ENCODE measurements around the gene HSF4.
A peak's percentile ranks its signal among the peaks of the same experiment; 100 is the strongest.
"Not testable (repeated sequence)": the region's sequence is repeated elsewhere in the genome, so short reads cannot be mapped to it uniquely, and the experiment has no call there.

HSF4 gene, protein sequence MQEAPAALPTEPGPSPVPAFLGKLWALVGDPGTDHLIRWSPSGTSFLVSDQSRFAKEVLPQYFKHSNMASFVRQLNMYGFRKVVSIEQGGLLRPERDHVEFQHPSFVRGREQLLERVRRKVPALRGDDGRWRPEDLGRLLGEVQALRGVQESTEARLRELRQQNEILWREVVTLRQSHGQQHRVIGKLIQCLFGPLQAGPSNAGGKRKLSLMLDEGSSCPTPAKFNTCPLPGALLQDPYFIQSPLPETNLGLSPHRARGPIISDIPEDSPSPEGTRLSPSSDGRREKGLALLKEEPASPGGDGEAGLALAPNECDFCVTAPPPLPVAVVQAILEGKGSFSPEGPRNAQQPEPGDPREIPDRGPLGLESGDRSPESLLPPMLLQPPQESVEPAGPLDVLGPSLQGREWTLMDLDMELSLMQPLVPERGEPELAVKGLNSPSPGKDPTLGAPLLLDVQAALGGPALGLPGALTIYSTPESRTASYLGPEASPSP

DNA sequence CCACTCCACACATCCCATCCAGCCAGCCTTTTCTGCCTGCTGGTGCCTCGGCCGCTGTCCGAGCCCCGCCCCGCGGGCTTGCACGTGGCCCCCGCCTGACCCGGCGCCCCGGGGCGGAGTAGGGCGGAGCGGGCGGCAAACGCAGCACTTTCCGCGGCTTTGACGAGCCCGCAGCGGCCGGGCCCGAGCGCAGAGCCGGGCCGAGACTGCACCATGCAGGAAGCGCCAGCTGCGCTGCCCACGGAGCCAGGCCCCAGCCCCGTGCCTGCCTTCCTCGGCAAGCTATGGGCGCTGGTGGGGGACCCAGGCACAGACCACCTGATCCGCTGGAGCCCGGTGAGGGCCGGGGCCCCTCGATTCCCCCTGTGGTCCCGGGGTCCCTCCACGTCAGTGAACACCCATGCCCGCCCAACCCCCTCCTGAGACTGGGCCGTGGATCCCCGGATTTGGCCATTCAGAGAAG is at the start of gene HSF4:
TSS of gene HSF4 (plus strand) at position 147 of the 463 bp plus-strand sequence. CDS start at position 214, 67 bp downstream.
- H3K4me1 ChIP-seq (ENCODE audit: control insufficient read depth, insufficient read depth, low read length): peaks cover 24% of the 10 kb centered on the region
- H3K36me3 ChIP-seq (ENCODE audit: control insufficient read depth, insufficient read depth, low read length, severe bottlenecking): no peaks in the 10 kb centered on the region
- peak within 1 kb of the TSS; percentile 37 for H3K4me3 ChIP-seq (ENCODE audit: low read length)
- peaks cover 5% of the 10 kb centered on the region for H3K27me3 ChIP-seq (replicated peaks; ENCODE audit: control insufficient read depth, insufficient read depth, low read length)
- H3K9me3 ChIP-seq (ENCODE audit: control insufficient read depth, low read length): no peaks in the 10 kb centered on the region
- DNase-seq (ENCODE audit: low read depth): peak; percentile 48
- H3K9ac ChIP-seq (ENCODE audit: low read length): peak within 1 kb of the TSS; percentile 73

DNA sequence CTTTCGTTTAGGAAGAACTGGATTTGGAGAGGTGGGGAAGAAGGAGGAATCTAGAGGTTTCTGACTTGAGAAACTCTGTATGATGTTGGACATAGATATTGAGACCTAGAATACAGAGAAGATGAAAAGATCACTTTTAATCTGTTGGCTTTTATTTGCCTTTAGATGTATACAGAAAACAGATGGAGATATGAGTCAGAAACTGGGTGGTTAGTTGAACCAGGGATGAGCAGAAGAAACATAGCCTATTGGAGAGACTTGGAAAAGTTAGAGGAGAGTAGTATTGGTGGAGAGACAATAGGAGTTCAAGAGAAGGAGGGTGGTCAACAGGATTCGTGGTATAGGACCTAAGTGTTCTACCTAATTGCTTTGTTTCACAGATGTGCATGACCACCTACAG is 49.8 kb upstream of the HSF4 start:
- H3K4me1 ChIP-seq (ENCODE audit: control insufficient read depth, insufficient read depth, low read length): peaks cover 12% of the 10 kb centered on the region
- no peak overlapping the region for H3K9ac ChIP-seq (ENCODE audit: low read length)
- H3K36me3 ChIP-seq (ENCODE audit: control insufficient read depth, insufficient read depth, low read length, severe bottlenecking): peaks cover under 1% of the 10 kb centered on the region
- H3K9me3 ChIP-seq (ENCODE audit: control insufficient read depth, low read length): no peaks in the 10 kb centered on the region
- H3K27me3 ChIP-seq (replicated peaks; ENCODE audit: control insufficient read depth, insufficient read depth, low read length): no peaks in the 10 kb centered on the region
- H3K4me3 ChIP-seq (ENCODE audit: low read length): no peak overlapping the region
- DNase-seq (ENCODE audit: low read depth): no peak

DNA sequence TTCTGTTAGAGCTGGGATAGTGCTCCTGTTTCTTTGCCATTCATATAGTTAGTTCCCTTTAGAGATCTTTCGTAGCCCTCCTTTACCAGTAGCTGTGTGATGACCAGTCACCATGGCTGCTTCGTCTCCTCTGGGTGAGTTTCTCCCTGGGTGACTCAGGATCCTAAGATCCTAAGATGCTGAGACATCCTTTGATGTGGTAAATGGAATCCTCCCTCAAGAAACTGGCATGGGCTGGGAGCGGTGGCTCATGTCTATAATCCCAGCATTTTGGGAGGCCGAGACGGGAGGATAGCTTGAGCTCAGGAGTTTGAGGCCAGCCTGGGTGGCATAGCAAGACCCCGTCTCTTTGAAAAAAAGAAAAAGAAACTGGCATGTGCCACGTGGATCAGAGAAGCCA is 48.9 kb upstream of the HSF4 start:
- peaks cover 9% of the 10 kb centered on the region for H3K36me3 ChIP-seq (ENCODE audit: control insufficient read depth, insufficient read depth, low read length, severe bottlenecking)
- H3K9ac ChIP-seq (ENCODE audit: low read length): no peak overlapping the region
- H3K4me3 ChIP-seq (ENCODE audit: low read length): no peak overlapping the region
- peak; percentile 62 for DNase-seq (ENCODE audit: low read depth)
- H3K9me3 ChIP-seq (ENCODE audit: control insufficient read depth, low read length): no peaks in the 10 kb centered on the region
- no peaks in the 10 kb centered on the region for H3K27me3 ChIP-seq (replicated peaks; ENCODE audit: control insufficient read depth, insufficient read depth, low read length)
- H3K4me1 ChIP-seq (ENCODE audit: control insufficient read depth, insufficient read depth, low read length): peaks cover 7% of the 10 kb centered on the region

DNA sequence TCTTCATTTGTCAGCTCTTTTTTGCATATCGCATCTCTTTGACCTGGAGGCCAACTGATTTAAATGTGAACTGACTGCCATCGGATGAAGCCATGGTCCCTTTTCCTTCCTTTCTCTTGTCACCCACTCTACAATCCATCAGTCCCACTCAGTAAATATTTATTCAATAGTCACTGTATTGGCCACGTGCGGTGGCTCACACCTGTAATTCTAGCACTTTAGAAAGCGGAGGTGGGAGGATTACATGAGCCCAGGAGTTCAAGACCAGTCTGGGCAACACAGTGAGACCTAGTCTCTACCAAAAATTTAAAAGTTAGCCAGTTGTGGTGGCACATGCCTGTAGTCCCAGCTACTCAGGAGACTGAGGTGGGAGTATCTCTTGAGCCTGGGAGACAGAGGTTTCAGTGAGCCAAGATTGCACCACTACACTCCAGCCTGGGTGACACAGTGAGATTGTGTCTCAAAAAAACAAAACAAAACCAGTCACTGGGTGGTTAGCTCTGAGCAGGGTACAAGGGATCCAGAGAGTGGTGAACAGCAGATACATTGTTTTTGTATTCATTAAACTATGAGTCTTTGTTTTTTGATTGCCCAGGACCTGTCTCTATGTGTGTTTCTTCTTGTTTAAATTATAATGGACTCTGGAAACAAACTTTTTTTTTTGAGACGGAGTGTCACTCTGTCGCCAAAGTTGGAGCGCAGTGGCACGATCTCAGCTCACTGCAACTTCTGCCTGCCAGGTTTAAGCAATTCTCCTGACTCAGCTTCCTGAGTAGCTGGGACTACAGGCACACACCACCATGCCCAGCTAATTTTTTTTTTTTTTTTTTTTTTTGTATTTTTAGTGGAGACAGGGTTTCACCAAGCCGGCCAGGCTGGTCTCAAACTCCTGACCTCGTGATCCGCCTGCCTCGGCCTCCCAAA is 47.9 kb upstream of the HSF4 start:
- no peak for DNase-seq (ENCODE audit: low read depth)
- Histone ChIP-seq H3K9ac (ENCODE audit: low read length) (no peak overlapping the region), H3K36me3 (ENCODE audit: control insufficient read depth, insufficient read depth, low read length, severe bottlenecking) (peaks cover 16% of the 10 kb centered on the region), H3K27me3 (replicated peaks; ENCODE audit: control insufficient read depth, insufficient read depth, low read length) (no peaks in the 10 kb centered on the region), H3K4me3 (ENCODE audit: low read length) (no peak overlapping the region), H3K9me3 (ENCODE audit: control insufficient read depth, low read length) (no peaks in the 10 kb centered on the region), H3K4me1 (ENCODE audit: control insufficient read depth, insufficient read depth, low read length) (no peaks in the 10 kb centered on the region)

DNA sequence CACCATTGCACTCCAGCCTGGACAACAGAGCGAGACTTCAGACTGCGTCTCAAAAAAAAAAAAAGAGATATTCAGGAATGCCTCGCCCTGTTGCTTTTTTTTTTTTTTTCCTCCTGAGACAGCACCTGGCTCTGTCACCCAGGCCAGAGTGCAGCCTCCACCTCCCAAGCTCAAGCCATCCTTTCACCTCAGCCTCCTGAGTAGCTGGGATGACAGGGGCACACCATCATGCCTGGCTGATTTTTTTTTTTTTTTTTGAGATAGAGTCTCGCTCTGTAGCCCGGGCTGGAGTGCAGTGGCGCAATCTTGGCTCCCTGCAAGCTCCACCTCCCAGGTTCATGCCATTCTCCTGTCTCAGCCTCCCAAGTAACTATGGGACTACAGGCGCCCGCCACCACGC is 46.8 kb upstream of the HSF4 start:
- Histone ChIP-seq H3K27me3 (replicated peaks; ENCODE audit: control insufficient read depth, insufficient read depth, low read length) (no peaks in the 10 kb centered on the region), H3K9ac (ENCODE audit: low read length) (no peak overlapping the region), H3K4me1 (ENCODE audit: control insufficient read depth, insufficient read depth, low read length) (no peaks in the 10 kb centered on the region), H3K4me3 (ENCODE audit: low read length) (no peak overlapping the region), H3K36me3 (ENCODE audit: control insufficient read depth, insufficient read depth, low read length, severe bottlenecking) (peaks cover 27% of the 10 kb centered on the region), H3K9me3 (ENCODE audit: control insufficient read depth, low read length) (no peaks in the 10 kb centered on the region)
- DNase-seq (ENCODE audit: low read depth): no peak

DNA sequence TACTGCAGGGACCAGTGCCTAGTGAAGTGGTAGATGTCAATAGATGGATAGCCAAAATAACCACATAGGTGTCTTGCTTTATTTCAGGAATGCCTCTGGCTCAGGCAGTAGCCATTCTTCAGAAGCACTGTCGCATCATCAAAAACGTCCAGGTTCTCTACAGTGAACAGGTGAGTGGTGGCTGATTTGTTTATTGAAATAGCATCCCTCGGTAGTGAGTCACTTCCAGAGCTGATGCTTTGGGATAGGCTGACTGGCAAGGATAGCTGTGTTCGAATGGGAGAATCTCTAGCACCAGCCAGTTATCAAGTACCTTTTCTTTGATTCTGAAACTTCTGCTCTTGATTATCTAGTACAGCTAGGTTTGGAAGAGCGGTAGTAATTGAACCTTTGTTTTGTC is 44.5 kb upstream of the HSF4 start:
- Histone ChIP-seq H3K9me3 (ENCODE audit: control insufficient read depth, low read length) (no peaks in the 10 kb centered on the region), H3K4me1 (ENCODE audit: control insufficient read depth, insufficient read depth, low read length) (peaks cover 7% of the 10 kb centered on the region), H3K36me3 (ENCODE audit: control insufficient read depth, insufficient read depth, low read length, severe bottlenecking) (peaks cover 41% of the 10 kb centered on the region), H3K4me3 (ENCODE audit: low read length) (no peak overlapping the region), H3K9ac (ENCODE audit: low read length) (no peak overlapping the region), H3K27me3 (replicated peaks; ENCODE audit: control insufficient read depth, insufficient read depth, low read length) (no peaks in the 10 kb centered on the region)
- no peak for DNase-seq (ENCODE audit: low read depth)

DNA sequence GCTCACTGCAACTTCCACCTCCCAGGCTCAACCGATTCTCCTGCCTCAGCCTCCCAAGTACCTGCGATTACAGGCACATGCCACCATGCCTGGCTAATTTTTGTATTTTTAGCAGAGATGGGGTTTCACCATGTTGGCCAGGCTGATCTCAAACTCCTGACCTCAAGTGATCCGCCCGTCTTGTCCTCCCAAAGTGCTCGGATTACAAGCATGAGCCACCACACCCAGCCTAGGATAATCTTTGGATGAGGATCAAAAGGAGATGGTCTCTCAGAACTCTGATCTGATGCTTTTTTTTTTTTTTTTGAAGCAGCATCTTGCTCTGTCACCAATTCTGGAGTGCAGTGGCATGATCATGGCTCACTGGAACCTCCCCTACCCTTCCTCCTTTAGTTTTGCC is 41.7 kb upstream of the HSF4 start:
- H3K9ac ChIP-seq (ENCODE audit: low read length); DNase-seq (ENCODE audit: low read depth); H3K27me3 ChIP-seq (replicated peaks; ENCODE audit: control insufficient read depth, insufficient read depth, low read length); H3K9me3 ChIP-seq (ENCODE audit: control insufficient read depth, low read length); H3K4me3 ChIP-seq (ENCODE audit: low read length); H3K4me1 ChIP-seq (ENCODE audit: control insufficient read depth, insufficient read depth, low read length): not testable (repeated sequence)
- H3K36me3 ChIP-seq (ENCODE audit: control insufficient read depth, insufficient read depth, low read length, severe bottlenecking): peaks cover 54% of the 10 kb centered on the region

DNA sequence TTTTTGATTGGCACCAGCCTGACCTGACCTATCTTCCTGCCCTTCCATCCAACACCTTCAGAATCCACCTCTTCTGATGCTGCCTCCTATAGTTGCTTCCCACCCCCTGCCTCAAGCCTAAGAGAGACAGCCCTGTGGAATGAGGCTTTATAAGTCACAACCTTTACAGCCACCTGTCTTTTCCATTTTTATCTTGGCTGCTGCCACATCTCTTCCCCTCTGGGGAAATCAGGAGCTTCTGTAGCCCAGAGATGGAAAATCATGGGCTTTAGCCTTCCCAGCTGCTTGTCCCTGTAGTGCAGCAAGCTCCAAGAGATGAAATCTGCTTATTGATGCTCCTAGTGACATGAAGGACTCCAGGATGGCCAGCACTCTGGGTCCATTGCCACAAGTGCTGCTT is 36.1 kb upstream of the HSF4 start:
- Histone ChIP-seq H3K4me1 (ENCODE audit: control insufficient read depth, insufficient read depth, low read length) (peaks cover 7% of the 10 kb centered on the region), H3K36me3 (ENCODE audit: control insufficient read depth, insufficient read depth, low read length, severe bottlenecking) (peaks cover 55% of the 10 kb centered on the region), H3K9ac (ENCODE audit: low read length) (no peak overlapping the region), H3K27me3 (replicated peaks; ENCODE audit: control insufficient read depth, insufficient read depth, low read length) (no peaks in the 10 kb centered on the region), H3K9me3 (ENCODE audit: control insufficient read depth, low read length) (no peaks in the 10 kb centered on the region), H3K4me3 (ENCODE audit: low read length) (no peak overlapping the region)
- no peak for DNase-seq (ENCODE audit: low read depth)

DNA sequence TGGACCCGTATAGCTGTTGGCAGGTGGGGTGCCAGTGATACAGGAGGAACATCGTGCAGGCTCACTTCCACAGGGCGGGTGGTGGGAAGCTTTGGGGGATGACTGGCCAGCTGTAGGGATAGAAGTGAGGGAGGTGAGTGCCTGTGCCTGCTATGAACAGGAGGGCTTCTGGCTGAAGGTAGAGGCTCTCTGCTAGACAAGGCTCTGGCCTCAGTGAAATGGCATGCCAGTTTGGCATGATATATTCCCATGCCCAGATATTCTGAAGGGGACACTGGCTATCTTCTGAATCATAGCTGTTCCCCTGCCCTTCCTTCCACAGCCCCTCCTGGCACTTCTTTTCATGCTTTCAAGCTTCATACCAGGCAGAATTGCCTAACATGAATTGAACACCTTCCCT is 35.7 kb upstream of the HSF4 start:
- Histone ChIP-seq H3K4me1 (ENCODE audit: control insufficient read depth, insufficient read depth, low read length) (peaks cover 4% of the 10 kb centered on the region), H3K36me3 (ENCODE audit: control insufficient read depth, insufficient read depth, low read length, severe bottlenecking) (peaks cover 52% of the 10 kb centered on the region), H3K27me3 (replicated peaks; ENCODE audit: control insufficient read depth, insufficient read depth, low read length) (no peaks in the 10 kb centered on the region), H3K4me3 (ENCODE audit: low read length) (no peak overlapping the region), H3K9me3 (ENCODE audit: control insufficient read depth, low read length) (no peaks in the 10 kb centered on the region), H3K9ac (ENCODE audit: low read length) (no peak overlapping the region)
- no peak for DNase-seq (ENCODE audit: low read depth)

DNA sequence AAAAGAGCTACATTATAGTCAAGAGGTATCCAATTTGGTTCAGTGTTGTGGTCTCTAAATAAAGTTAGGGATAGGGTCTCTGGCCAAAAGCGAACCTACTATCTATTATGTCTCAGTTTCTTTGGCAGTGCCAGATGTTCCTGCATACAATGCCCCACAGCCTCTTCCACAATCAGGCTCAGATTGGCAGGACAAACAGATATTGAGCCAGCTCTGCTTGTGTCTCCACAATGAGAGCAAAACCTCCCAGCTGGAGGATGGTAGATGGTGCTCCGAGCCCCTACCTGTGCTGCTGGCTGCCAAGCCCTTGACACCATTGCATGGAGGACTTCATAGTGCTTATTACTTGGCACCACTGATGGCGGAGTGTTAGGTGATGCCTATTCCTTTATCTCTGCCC is 35.1 kb upstream of the HSF4 start:
- H3K27me3 ChIP-seq (replicated peaks; ENCODE audit: control insufficient read depth, insufficient read depth, low read length): no peaks in the 10 kb centered on the region
- H3K9me3 ChIP-seq (ENCODE audit: control insufficient read depth, low read length): no peaks in the 10 kb centered on the region
- H3K9ac ChIP-seq (ENCODE audit: low read length): no peak overlapping the region
- H3K4me1 ChIP-seq (ENCODE audit: control insufficient read depth, insufficient read depth, low read length): no peaks in the 10 kb centered on the region
- no peak for DNase-seq (ENCODE audit: low read depth)
- H3K36me3 ChIP-seq (ENCODE audit: control insufficient read depth, insufficient read depth, low read length, severe bottlenecking): peaks cover 55% of the 10 kb centered on the region
- H3K4me3 ChIP-seq (ENCODE audit: low read length): no peak overlapping the region

DNA sequence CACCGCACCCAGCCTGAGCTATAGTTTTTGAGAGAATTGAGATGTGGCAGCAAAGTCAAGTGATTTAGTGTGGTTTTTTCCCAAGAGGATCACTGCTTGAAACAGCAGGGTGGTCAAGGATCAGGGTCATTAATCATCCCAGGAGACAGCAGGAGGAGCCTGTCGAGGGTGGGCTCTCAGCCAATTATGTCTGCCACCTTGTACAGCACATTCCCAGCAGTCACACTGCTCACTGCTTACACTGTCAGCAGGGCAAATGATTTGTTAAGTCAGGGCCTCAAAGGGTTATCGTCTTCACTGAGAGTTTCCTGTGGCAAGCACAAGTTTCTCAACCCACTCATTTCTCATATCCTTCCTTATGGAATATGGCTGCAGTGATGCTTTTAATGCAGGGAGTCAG is 26.9 kb upstream of the HSF4 start:
- DNase-seq (ENCODE audit: low read depth): no peak
- peaks cover 85% of the 10 kb centered on the region for H3K36me3 ChIP-seq (ENCODE audit: control insufficient read depth, insufficient read depth, low read length, severe bottlenecking)

More for the DNA sequence above, 26.9 kb upstream of the HSF4 start:
- no peak overlapping the region for H3K4me3 ChIP-seq (ENCODE audit: low read length)
- no peaks in the 10 kb centered on the region for H3K9me3 ChIP-seq (ENCODE audit: control insufficient read depth, low read length)
- no peaks in the 10 kb centered on the region for H3K4me1 ChIP-seq (ENCODE audit: control insufficient read depth, insufficient read depth, low read length)
- H3K27me3 ChIP-seq (replicated peaks; ENCODE audit: control insufficient read depth, insufficient read depth, low read length): no peaks in the 10 kb centered on the region
- H3K9ac ChIP-seq (ENCODE audit: low read length): no peak overlapping the region

All from adipocyte (in vitro differentiated cells).